Activated CD4-positive, alpha-beta T cell treated with anti-CD3 and anti-CD28 coated beads for 24 hours (primary cell): Measurements from ENCODE around the gene ABCA1.
"Not testable (repeated sequence)": the region's sequence is repeated elsewhere in the genome, so short reads cannot be mapped to it uniquely, and the experiment has no call there.

Source experiments
- DNase-seq, 2 donors: peaks; one replicate each; pipeline ENCODE4 v3.0.0-alpha.2; 2020; ENCODE audit warnings: low read depth in 2 of 2

Gene ABCA1

DNA sequence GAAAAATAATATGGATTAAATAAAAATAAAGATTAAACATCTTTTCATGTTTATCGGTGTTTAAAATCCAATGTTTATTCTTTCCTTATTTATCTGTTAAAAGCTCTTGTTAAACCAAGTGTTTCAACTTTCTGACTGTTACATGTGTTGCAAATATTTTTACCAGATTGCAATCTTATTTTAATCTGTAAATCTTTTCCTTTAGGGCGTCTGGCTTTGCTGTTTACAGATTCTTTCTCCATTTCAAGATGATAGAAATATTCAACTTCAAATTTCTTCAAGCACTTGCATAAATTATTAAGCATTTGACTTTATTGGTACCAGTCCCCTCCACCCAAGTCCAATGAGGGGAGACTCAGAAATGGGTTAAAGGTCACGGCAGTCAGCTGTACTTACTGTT, 16.9 kb upstream of the ABCA1 start:
- DNase-seq = no peak

DNA sequence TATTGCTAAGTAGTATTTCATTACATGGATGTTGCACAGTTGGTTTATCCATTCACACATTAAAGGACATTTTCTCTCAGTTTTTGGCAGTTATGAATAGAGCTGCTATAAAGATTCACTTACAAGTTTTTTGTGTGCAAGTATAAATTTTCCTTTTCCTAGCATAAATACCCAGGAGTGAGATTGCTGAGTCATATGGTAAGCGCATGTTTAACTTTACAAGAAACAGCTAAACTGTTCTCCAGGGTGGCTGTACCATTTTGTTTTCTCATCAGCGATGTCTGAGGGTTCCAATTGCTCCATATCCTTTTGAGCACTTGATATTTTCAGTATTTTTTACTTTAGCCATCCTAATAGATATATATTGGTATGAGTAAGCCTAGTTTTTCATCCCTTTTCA, 16.4 kb upstream of the ABCA1 start:
- DNase-seq = no peak

DNA sequence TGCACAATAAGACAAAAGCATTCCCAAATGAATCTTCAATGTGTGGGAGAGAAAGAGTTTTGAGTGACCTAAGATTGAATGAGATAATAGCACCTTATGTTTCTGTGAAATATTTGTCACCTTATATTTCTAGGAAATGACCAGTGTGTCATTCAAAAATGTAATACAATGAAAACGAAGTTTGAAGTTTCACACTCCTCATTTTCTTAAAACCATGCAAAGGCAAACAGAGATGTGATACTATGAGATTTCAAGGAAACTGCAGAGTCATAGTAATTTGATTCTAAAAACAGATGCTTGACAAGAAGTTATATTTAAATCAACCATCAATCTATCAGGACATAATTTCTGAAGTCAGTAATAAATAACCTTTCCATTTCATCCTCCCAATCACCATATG, 13.6 kb upstream of the ABCA1 start:
- no peak for DNase-seq

GRCh38 chr9:104936291-104936690, 8.3 kb upstream of the ABCA1 start:
- DNase-seq = no peak

DNA sequence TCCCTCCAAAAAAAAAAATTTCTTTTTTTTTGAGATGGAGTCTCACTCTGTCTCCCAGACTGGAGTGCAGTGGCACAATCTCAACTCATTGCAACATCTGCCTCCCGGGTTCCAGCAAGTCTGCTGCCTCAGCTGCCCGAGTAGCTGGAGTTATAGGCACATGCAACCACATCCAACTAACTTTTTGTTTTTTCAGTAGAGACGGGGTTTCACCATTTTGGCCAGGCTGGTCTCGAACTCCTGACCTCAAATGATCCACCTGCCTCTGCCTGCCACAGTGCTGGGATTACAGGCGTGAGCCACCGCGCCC, 7.5 kb upstream of the ABCA1 start:
- not testable (repeated sequence) for DNase-seq

- no peak for DNase-seq
Measured at GRCh38 chr9:104934691-104935500, 6.9 kb upstream of the ABCA1 start.

- DNase-seq = not testable (repeated sequence)
Measured at GRCh38 chr9:104933091-104933490, 5.1 kb upstream of the ABCA1 start.

DNA sequence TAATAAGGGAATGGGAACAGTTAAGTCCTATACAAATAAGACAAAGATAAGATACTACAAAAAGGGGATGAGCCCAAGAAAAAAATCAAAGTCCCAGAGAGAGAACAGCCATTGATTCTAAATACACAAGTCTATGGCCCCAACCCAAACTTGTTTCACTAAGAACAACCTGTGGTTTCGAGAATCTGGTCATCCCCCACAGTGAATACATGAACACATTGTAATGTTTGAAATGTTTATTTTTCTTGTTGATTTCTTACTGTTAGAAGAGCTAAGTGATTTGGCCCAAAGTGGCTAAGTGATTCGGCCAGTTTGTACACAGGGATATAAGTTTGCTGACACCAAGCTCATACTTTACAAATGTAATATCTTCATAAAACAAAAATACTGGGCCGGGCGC, 3.3 kb upstream of the ABCA1 start:
- DNase-seq = no peak

DNA sequence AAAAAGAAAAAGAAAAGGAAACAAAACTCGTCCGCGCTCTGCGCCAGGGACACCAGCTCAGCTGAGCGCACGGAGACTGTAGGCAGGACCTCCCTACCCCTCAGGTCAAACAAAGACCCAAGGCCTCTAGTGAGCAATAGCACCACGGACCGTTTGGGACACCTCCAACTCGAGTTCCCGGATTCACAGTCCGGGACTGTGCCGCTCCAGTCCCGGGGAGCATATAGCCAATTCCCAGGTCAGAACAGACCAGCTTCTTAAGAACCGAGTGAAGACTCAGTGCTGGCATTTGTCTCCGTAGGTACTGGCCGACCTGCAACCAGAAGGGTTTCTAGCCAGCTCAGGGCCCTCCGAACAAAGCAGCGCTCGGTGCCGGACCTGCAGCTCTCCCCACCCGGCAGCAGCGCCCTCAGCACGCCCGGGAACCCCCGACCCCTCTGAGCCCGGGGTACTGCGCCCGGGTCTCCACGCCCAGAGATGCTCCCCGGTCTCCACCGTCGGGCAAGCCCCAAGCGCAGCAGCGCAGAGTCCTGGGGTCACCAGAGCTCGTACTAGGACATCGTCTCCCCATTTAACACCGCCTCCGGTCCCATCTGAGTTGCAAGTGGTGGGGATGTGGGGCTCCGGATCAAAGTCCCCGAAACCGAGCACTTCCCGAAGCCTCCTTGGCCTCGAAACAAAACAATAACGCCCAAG, 591 bp downstream of the ABCA1 start:
- DNase-seq = peak in 1 of 2 donors; percentile 4

- DNase-seq = no peak
Measured at GRCh38 chr9:104923740-104924139, 4.2 kb downstream of the ABCA1 start.

DNA sequence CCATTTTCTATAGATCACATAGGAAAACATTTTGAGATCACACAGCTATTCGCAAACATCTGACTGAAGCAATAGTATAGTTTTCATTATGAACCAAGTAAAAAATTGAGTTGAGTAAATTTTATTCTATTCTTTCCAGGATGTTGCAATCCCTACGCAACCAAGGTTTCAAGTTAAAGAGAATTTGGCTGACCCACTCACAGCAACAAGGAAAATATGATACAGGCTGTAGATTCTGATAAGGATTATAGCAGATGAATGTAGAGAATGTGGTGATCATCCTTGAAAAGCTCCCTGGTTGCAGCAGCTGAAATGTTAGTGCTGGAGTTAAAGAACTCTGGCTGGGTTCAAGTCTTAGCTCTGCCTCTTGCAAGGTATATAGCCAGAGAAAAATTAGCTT, 4.7 kb downstream of the ABCA1 start:
- DNase-seq = no peak

GRCh38 chr9:104922748-104923147, 5.2 kb downstream of the ABCA1 start:
- not testable (repeated sequence) for DNase-seq

DNA sequence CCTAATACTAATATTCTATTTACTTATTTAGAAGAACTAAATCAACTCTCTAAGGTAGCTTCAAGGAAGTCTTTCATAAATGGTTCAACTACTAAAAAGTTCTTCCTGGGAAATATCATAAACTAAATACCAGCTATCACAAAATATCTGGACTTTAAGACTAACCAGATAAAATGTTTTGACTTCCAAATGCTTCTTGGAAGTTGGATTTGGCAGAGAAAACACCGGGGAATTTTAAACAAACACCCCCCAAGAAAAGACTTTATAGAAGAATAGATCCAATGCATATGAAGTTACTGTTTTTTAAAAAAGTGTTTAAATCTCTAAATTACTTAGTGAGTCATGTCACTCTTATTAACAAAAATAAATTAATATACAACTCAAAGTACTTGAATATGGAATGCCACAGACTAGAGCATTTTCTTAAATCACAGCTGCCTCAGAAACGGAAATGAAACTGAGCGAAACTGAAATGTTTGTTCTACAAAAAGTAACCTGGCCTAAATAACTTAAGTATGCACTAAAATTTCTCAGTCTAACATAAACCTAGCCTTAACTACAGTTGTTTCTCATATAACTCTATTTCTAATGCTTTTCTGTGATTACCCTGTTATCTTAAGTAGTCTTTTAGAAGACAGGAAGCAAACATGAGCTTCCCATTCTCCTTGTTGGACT, 6.8 kb downstream of the ABCA1 start:
- DNase-seq = no peak

GRCh38 chr9:104915753-104916152, 12.2 kb downstream of the ABCA1 start:
- no peak for DNase-seq

GRCh38 chr9:104915049-104915448, 12.9 kb downstream of the ABCA1 start:
- DNase-seq = no peak

DNA sequence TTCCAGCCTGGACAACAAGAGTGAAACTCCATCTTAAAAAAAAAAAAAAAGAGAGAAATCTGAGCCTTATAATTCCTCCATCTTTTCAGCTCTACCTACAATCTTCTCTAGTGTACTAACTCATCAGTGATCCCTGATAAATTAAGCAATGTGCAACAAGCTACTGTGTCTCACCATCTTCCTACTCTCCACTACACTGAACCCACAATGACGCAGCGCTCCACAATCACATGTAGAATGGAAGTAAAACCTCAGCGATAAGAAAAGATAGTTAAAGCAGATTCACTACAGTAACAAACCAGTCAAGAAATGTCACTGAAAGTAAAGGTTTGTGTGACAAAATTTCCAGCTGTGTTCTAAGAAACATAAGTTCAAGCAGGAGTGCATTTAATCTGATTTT, 13.5 kb downstream of the ABCA1 start:
- DNase-seq = no peak

- DNase-seq = no peak
Measured at GRCh38 chr9:104912606-104913005, 15.3 kb downstream of the ABCA1 start.

GRCh38 chr9:104911032-104911607, 16.8 kb downstream of the ABCA1 start:
- no peak for DNase-seq

DNA sequence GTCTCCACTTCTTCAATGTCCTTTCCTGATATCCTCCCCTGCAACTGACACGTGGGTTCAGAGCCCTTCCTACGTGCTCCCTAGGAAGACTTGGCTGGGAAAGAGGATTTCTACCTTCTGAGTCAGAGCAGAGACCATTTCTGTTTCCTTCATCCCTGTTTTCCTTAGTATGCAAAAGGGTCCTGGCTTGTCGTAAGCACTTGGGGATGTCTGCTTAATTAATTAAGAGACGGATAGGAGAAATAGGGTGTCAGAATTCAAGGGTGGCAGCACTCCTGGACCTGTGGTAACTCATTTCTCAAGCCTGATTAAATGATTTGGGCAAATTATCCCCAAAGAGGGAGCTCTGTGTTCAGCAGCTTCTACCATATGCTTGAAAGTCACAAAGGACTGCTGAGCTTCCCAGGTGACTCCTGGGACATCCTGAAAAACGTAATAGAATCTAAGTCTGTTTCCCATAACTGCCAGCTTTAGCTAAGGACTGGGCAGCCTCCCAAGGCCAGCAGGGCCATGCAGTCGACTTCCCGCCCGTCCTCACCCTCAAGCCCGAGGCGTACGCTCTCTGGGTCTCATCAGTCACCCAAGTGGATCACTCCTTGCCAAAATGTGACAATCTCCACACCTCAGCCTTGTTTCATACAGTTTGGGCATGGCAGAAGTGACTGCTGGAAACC, 20.5 kb downstream of the ABCA1 start:
- no peak for DNase-seq

- DNase-seq = no peak
Measured at GRCh38 chr9:104906441-104907277, 21.3 kb downstream of the ABCA1 start.

GRCh38 chr9:104905931-104906330, 22.0 kb downstream of the ABCA1 start:
- DNase-seq = no peak
